HepG2 (cell line): ENCODE results near the gene SOWAHA. TPM values are rescaled to one million over a fixed set of nuclear protein-coding genes. Genes with fewer than 3 reads are reported as not detected.

Experiments
- BCL6 ChIP-seq: IDR thresholded peaks from 2 replicates; pipeline ENCODE4 v1.6.1; 2016; ENCODE audit warnings: missing genetic modification reagents, missing compliant biosample characterization
- HDAC2 ChIP-seq: sonication (generic); formaldehyde crosslinking; IDR thresholded peaks from 2 replicates; pipeline ENCODE4 v1.4.0; 2020; ENCODE audit warnings: missing genetic modification reagents
- HNF4A ChIP-seq: sonication (generic); formaldehyde crosslinking; IDR thresholded peaks from 2 replicates; pipeline ENCODE4 v1.4.0; 2020; ENCODE audit warnings: missing genetic modification reagents
- HNF4G ChIP-seq, 2 experiments: sonication (generic) in 1 of 2; formaldehyde crosslinking in 1 of 2; IDR thresholded peaks; 2 replicates each; pipeline versions ENCODE4 v1.4.0 to v1.6.1; 2011 to 2020; ENCODE audit warnings: borderline replicate concordance in 2 of 2, low read depth in 2 of 2, mild to moderate bottlenecking in 2 of 2, low read length in 1 of 2, missing genetic modification reagents in 1 of 2, moderate library complexity in 1 of 2
- NR2C2 ChIP-seq: sonication (generic); formaldehyde crosslinking; IDR thresholded peaks from 2 replicates; pipeline ENCODE4 v1.4.0; 2020; ENCODE audit warnings: missing genetic modification reagents, mild to moderate bottlenecking, moderate library complexity, borderline replicate concordance
- NR2F2 ChIP-seq: IDR thresholded peaks from 2 replicates; pipeline ENCODE4 v1.6.1; 2012; ENCODE audit warnings: low read depth, inconsistent platforms, borderline replicate concordance
- NR2F6 ChIP-seq, 2 experiments: IDR thresholded peaks; 2 replicates each; pipeline ENCODE4 v1.6.1; 2016; ENCODE audit warnings: antibody characterized with exemption in 1 of 2, mild to moderate bottlenecking in 1 of 2
- PAF1 ChIP-seq: IDR thresholded peaks from 2 replicates; pipeline ENCODE4 v1.6.1; 2016; ENCODE audit warnings: missing genetic modification reagents, missing compliant biosample characterization
- POGZ ChIP-seq: sonication (generic); formaldehyde crosslinking; IDR thresholded peaks from 2 replicates; pipeline ENCODE4 v1.4.0; 2020; ENCODE audit warnings: mild to moderate bottlenecking, missing genetic modification reagents
- RARG ChIP-seq: sonication (generic); formaldehyde crosslinking; IDR thresholded peaks from 2 replicates; pipeline ENCODE4 v1.4.0; 2020; ENCODE audit warnings: low read depth, mild to moderate bottlenecking, missing genetic modification reagents
- RBAK ChIP-seq: sonication (generic); formaldehyde crosslinking; IDR thresholded peaks from 2 replicates; pipeline ENCODE4 v1.5.1; 2020; ENCODE audit warnings: mild to moderate bottlenecking, missing genetic modification reagents
- SAP130 ChIP-seq: IDR thresholded peaks from 2 replicates; pipeline ENCODE4 v1.6.1; 2016; ENCODE audit warnings: low read depth
- SPEN ChIP-seq: sonication (generic); formaldehyde crosslinking; IDR thresholded peaks from 2 replicates; pipeline ENCODE4 v1.5.1; 2020; ENCODE audit warnings: low read depth, mild to moderate bottlenecking, missing genetic modification reagents
- ZNF138 ChIP-seq: sonication (generic); formaldehyde crosslinking; IDR thresholded peaks from 2 replicates; pipeline ENCODE4 v1.5.0; 2020; ENCODE audit warnings: mild to moderate bottlenecking, low read depth, missing genetic modification reagents
- ZNF260 ChIP-seq: sonication (generic); formaldehyde crosslinking; IDR thresholded peaks from 2 replicates; pipeline ENCODE4 v1.4.0; 2020; ENCODE audit warnings: missing genetic modification reagents, low read depth, mild to moderate bottlenecking, borderline replicate concordance
- polyA plus RNA-seq, 8 experiments: library from polyadenylated mRNA; depleted of rRNA in 3 of 8; stranded (reverse) in 7 of 8; unstranded in 1 of 8; fragments of >200 nt; fragmentation: Illumina TruSeq in 4 of 8; extraction: Trizol in 4 of 8; gene quantifications; 2 replicates each; pipeline versions ENCODE4 v1.2.1 to v1.2.3, GENCODE V29; 2011 to 2016; ENCODE audit warnings: low read depth in 4 of 8, missing spikeins in 1 of 8, mixed read lengths in 1 of 8; ENCODE audit not compliant: insufficient read depth in 1 of 8
- total RNA-seq, 5 experiments: library from RNA; depleted of rRNA; stranded (reverse); fragments of >200 nt; fragmentation: Illumina TruSeq; extraction: Trizol; gene quantifications; 2 replicates each; pipeline ENCODE4 v1.2.3, GENCODE V29; 2016; ENCODE audit warnings: low read depth in 1 of 5
- TF ChIP-seq, protein P1 (sequence below): sonication (generic); formaldehyde crosslinking; IDR thresholded peaks from 2 replicates; pipeline ENCODE4 v1.4.0; 2020; ENCODE audit warnings: missing genetic modification reagents
- TF ChIP-seq, protein P2 (sequence below): sonication (generic); formaldehyde crosslinking; IDR thresholded peaks from 2 replicates; pipeline ENCODE4 v1.5.1; 2020; ENCODE audit warnings: mild to moderate bottlenecking, missing genetic modification reagents, borderline replicate concordance

The SOWAHA gene
- total and polyA plus RNA-seq, 2 of the 13 experiments (the other 11 are each of a cell fraction or from before 2014, with no cell fraction given), result 0.95 to 1.9 TPM

DNA sequence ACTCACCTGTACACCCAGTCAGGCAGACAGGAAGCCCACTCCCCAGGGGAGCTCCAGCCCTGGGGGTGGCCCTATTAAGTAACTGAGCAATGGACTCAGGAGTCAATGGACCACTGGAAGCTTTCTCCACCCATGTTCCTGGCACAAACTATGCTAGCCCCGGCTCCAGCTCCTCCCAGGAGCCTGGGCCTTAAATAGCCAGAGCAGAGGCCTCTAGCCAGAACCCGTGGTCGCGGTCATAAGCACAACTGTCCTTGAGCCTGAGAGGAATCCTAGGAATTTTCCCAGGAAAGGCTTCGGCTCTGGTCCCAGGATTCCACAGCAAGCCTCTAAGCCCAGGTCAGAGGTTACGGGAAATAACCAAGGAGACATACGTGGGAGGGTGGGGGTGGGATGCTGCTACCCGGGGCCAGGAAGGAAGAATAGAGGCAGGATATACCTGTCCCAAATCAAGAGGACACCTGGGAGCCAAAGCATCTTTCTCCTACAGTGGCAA lies 41.6 kb upstream of the SOWAHA start (continued):
- TF ChIP-seq, protein P1, sequence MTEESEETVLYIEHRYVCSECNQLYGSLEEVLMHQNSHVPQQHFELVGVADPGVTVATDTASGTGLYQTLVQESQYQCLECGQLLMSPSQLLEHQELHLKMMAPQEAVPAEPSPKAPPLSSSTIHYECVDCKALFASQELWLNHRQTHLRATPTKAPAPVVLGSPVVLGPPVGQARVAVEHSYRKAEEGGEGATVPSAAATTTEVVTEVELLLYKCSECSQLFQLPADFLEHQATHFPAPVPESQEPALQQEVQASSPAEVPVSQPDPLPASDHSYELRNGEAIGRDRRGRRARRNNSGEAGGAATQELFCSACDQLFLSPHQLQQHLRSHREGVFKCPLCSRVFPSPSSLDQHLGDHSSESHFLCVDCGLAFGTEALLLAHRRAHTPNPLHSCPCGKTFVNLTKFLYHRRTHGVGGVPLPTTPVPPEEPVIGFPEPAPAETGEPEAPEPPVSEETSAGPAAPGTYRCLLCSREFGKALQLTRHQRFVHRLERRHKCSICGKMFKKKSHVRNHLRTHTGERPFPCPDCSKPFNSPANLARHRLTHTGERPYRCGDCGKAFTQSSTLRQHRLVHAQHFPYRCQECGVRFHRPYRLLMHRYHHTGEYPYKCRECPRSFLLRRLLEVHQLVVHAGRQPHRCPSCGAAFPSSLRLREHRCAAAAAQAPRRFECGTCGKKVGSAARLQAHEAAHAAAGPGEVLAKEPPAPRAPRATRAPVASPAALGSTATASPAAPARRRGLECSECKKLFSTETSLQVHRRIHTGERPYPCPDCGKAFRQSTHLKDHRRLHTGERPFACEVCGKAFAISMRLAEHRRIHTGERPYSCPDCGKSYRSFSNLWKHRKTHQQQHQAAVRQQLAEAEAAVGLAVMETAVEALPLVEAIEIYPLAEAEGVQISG (CRISPR knock-in tag), result peak; percentile 21; the same call in 1 of the 2 replicates
- TF ChIP-seq BCL6 (CRISPR knock-in tag), result peak; percentile 23; the same call in 1 of the 2 replicates
- peak; percentile 38; the same call in 1 of the 2 replicates for TF ChIP-seq SAP130 (CRISPR knock-in tag)
- peak; percentile 80 for TF ChIP-seq NR2C2 (CRISPR knock-in tag)
- TF ChIP-seq RARG (CRISPR knock-in tag), result no peak
- peak; percentile 10; the same call in 1 of the 2 replicates for TF ChIP-seq HNF4G (IDR thresholded peaks at IDR 0.05; ENCODE audit: borderline replicate concordance, low read depth, low read length)
- TF ChIP-seq HNF4G (CRISPR knock-in tag; IDR thresholded peaks at IDR 0.05; ENCODE audit: borderline replicate concordance, low read depth), result no peak
- 0 out of 2 replicates have a peak, but pooled peaks have one; percentile 42 for TF ChIP-seq POGZ (CRISPR knock-in tag)
- no peak for TF ChIP-seq ZNF260 (CRISPR knock-in tag)
- TF ChIP-seq ZNF138 (CRISPR knock-in tag), result no peak
- no peak for TF ChIP-seq RBAK (CRISPR knock-in tag)
- TF ChIP-seq HDAC2 (CRISPR knock-in tag), result 0 out of 2 replicates have a peak, but pooled peaks have one; percentile 17
- peak; percentile 80 for TF ChIP-seq NR2F6 (IDR thresholded peaks at IDR 0.05)
- TF ChIP-seq NR2F6 (CRISPR knock-in tag; IDR thresholded peaks at IDR 0.05), result peak; percentile 75
- TF ChIP-seq NR2F2, result peak; percentile 10; the same call in 1 of the 2 replicates
- TF ChIP-seq PAF1 (CRISPR knock-in tag), result no peak
- peak; percentile 35; the same call in 1 of the 2 replicates for TF ChIP-seq HNF4A (CRISPR knock-in tag)
- TF ChIP-seq, protein P2, sequence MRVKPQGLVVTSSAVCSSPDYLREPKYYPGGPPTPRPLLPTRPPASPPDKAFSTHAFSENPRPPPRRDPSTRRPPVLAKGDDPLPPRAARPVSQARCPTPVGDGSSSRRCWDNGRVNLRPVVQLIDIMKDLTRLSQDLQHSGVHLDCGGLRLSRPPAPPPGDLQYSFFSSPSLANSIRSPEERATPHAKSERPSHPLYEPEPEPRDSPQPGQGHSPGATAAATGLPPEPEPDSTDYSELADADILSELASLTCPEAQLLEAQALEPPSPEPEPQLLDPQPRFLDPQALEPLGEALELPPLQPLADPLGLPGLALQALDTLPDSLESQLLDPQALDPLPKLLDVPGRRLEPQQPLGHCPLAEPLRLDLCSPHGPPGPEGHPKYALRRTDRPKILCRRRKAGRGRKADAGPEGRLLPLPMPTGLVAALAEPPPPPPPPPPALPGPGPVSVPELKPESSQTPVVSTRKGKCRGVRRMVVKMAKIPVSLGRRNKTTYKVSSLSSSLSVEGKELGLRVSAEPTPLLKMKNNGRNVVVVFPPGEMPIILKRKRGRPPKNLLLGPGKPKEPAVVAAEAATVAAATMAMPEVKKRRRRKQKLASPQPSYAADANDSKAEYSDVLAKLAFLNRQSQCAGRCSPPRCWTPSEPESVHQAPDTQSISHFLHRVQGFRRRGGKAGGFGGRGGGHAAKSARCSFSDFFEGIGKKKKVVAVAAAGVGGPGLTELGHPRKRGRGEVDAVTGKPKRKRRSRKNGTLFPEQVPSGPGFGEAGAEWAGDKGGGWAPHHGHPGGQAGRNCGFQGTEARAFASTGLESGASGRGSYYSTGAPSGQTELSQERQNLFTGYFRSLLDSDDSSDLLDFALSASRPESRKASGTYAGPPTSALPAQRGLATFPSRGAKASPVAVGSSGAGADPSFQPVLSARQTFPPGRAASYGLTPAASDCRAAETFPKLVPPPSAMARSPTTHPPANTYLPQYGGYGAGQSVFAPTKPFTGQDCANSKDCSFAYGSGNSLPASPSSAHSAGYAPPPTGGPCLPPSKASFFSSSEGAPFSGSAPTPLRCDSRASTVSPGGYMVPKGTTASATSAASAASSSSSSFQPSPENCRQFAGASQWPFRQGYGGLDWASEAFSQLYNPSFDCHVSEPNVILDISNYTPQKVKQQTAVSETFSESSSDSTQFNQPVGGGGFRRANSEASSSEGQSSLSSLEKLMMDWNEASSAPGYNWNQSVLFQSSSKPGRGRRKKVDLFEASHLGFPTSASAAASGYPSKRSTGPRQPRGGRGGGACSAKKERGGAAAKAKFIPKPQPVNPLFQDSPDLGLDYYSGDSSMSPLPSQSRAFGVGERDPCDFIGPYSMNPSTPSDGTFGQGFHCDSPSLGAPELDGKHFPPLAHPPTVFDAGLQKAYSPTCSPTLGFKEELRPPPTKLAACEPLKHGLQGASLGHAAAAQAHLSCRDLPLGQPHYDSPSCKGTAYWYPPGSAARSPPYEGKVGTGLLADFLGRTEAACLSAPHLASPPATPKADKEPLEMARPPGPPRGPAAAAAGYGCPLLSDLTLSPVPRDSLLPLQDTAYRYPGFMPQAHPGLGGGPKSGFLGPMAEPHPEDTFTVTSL (CRISPR knock-in tag), result no peak
- TF ChIP-seq SPEN (CRISPR knock-in tag), result peak; percentile 73; the same call in 1 of the 2 replicates
